Right lobe of liver (tissue), 4 donors: ENCODE data around the gene SRSF8.

ENCODE experiments used
- POLR2A ChIP-seq: fragments of 450-650 bp; IDR thresholded peaks from one replicate; pipeline ENCODE4 v1.6.1; 2017; ENCODE audit warnings: antibody characterized with exemption, mild to moderate bottlenecking
- TF ChIP-seq, protein P1 (sequence below), 4 donors: fragments of 200-600 bp in 3 of 4; fragments of 450-650 bp in 1 of 4; IDR thresholded peaks; one replicate each; pipeline versions ENCODE4 v1.5.1 to v1.8.0; 2016 to 2022; ENCODE audit warnings: antibody characterized with exemption in 4 of 4, mild to moderate bottlenecking in 2 of 4
- donor health status: DM: no; HTN: no; CAD: no.
- donor health status: DM: no; HTN: no; CAD: no.
- donor health status: DM: no; HTN: yes; CAD: no.

DNA sequence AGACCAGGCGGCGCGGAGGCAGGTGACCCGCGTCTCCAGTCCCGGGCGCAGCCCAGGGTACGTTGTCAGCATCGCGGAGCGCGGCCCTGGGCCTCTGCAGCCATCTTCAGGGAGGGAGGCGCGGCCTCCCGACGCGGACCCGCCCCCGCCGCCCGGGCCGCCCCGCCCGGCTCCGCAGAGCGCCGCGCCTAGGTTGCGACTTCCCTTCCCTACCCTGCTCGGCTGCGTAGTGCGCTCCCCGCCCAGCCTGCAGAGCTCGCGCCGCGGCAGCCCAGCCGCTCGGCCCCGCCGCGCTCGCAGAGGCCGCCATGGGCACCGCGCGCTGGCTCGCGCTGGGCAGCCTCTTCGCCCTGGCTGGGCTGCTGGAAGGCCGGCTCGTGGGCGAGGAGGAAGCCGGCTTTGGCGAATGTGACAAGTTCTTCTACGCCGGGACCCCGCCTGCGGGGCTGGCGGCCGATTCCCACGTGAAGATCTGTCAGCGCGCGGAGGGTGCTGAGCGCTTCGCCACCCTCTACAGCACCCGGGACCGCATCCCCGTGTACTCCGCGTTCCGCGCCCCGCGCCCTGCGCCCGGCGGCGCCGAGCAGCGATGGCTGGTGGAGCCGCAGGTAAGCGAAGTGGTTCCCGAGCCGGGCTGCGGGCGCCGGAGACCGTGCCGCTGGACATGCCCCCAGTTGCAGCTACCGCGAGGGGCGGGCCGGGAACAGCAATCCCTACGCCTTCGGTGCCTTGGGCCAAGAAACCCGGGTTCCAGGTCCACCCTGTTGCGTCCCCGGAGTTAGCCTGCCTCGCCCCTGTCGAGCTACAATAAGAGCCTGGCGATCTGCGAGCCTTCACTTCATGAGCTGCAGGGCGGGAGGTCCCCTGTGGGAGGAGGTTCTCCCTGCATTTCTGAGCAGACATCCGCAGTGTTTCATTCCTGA, 23.2 kb downstream of the SRSF8 start, which contains the start of gene ENDOD1:
- TF ChIP-seq, protein P1, sequence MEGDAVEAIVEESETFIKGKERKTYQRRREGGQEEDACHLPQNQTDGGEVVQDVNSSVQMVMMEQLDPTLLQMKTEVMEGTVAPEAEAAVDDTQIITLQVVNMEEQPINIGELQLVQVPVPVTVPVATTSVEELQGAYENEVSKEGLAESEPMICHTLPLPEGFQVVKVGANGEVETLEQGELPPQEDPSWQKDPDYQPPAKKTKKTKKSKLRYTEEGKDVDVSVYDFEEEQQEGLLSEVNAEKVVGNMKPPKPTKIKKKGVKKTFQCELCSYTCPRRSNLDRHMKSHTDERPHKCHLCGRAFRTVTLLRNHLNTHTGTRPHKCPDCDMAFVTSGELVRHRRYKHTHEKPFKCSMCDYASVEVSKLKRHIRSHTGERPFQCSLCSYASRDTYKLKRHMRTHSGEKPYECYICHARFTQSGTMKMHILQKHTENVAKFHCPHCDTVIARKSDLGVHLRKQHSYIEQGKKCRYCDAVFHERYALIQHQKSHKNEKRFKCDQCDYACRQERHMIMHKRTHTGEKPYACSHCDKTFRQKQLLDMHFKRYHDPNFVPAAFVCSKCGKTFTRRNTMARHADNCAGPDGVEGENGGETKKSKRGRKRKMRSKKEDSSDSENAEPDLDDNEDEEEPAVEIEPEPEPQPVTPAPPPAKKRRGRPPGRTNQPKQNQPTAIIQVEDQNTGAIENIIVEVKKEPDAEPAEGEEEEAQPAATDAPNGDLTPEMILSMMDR (IDR thresholded peaks at IDR 0.05): peak in 1 of 4 donors; percentile 14
- TF ChIP-seq POLR2A: peak; percentile 86
